Measurements from ENCODE around the gene HUS1B.
"Not testable (repeated sequence)": the region's sequence is repeated elsewhere in the genome, so short reads cannot be mapped to it uniquely, and the experiment has no call there.

Gene HUS1B

GRCh38 chr6:656460-657252 is at the start of gene HUS1B:
Gene HUS1B, minus strand, starts transcription at chr6:657100. Its CDS starts 156 bp downstream, at chr6:656944.
- peaks cover 9% of the 10 kb centered on the region for H3K36me3 ChIP-seq (ENCODE audit: insufficient read depth, low read length)
- no peak within 1 kb of the TSS for H3K4me3 ChIP-seq (ENCODE audit: low read length)

GRCh38 chr6:706146-706545 is 49.2 kb upstream of the HUS1B start:
- Histone ChIP-seq H3K4me3 (ENCODE audit: low read length) (no peak overlapping the region), H3K4me1 (ENCODE audit: insufficient read depth, low read length) (peaks cover 14% of the 10 kb centered on the region), H3K36me3 (ENCODE audit: insufficient read depth, low read length) (no peaks in the 10 kb centered on the region), H2AFZ (ENCODE audit: low read depth, low read length) (no peak overlapping the region), H3K27me3 (ENCODE audit: insufficient read depth, low read length) (no peaks in the 10 kb centered on the region), H3K9me3 (ENCODE audit: low read length) (no peaks in the 10 kb centered on the region)

More at GRCh38 chr6:656460-657252, at the start of gene HUS1B:
- no peaks in the 10 kb centered on the region for H3K27me3 ChIP-seq (ENCODE audit: insufficient read depth, low read length)
- no peaks in the 10 kb centered on the region for H3K4me1 ChIP-seq (ENCODE audit: insufficient read depth, low read length)
- peaks cover 12% of the 10 kb centered on the region for H3K9me3 ChIP-seq (ENCODE audit: low read length)
- no peak within 1 kb of the TSS for H2AFZ ChIP-seq (ENCODE audit: low read depth, low read length)

GRCh38 chr6:705047-705446 is 48.1 kb upstream of the HUS1B start:
- no peaks in the 10 kb centered on the region for H3K27me3 ChIP-seq (ENCODE audit: insufficient read depth, low read length)
- peaks cover 10% of the 10 kb centered on the region for H3K4me1 ChIP-seq (ENCODE audit: insufficient read depth, low read length)
- no peaks in the 10 kb centered on the region for H3K36me3 ChIP-seq (ENCODE audit: insufficient read depth, low read length)
- H3K9me3 ChIP-seq (ENCODE audit: low read length), result no peaks in the 10 kb centered on the region
- no peak overlapping the region for H3K4me3 ChIP-seq (ENCODE audit: low read length)
- H2AFZ ChIP-seq (ENCODE audit: low read depth, low read length), result no peak overlapping the region

- H2AFZ ChIP-seq (ENCODE audit: low read depth, low read length), result no peak overlapping the region
Measured at GRCh38 chr6:704046-704445, 47.1 kb upstream of the HUS1B start.

GRCh38 chr6:703552-703951 is 46.7 kb upstream of the HUS1B start:
- H3K36me3 ChIP-seq (ENCODE audit: insufficient read depth, low read length), result no peaks in the 10 kb centered on the region
- H3K4me1 ChIP-seq (ENCODE audit: insufficient read depth, low read length), result peaks cover 8% of the 10 kb centered on the region
- H3K9me3 ChIP-seq (ENCODE audit: low read length), result no peaks in the 10 kb centered on the region
- no peaks in the 10 kb centered on the region for H3K27me3 ChIP-seq (ENCODE audit: insufficient read depth, low read length)
- H2AFZ ChIP-seq (ENCODE audit: low read depth, low read length), result no peak overlapping the region
- H3K4me3 ChIP-seq (ENCODE audit: low read length), result no peak overlapping the region

More at GRCh38 chr6:704046-704445, 47.1 kb upstream of the HUS1B start:
- H3K27me3 ChIP-seq (ENCODE audit: insufficient read depth, low read length), result no peaks in the 10 kb centered on the region
- no peaks in the 10 kb centered on the region for H3K9me3 ChIP-seq (ENCODE audit: low read length)
- H3K4me1 ChIP-seq (ENCODE audit: insufficient read depth, low read length), result peaks cover 8% of the 10 kb centered on the region
- no peak overlapping the region for H3K4me3 ChIP-seq (ENCODE audit: low read length)
- no peaks in the 10 kb centered on the region for H3K36me3 ChIP-seq (ENCODE audit: insufficient read depth, low read length)

GRCh38 chr6:701700-702479 is 45.0 kb upstream of the HUS1B start:
- Histone ChIP-seq H3K27me3 (ENCODE audit: insufficient read depth, low read length) (no peaks in the 10 kb centered on the region), H3K36me3 (ENCODE audit: insufficient read depth, low read length) (no peaks in the 10 kb centered on the region), H3K9me3 (ENCODE audit: low read length) (no peaks in the 10 kb centered on the region), H3K4me3 (ENCODE audit: low read length) (no peak overlapping the region), H2AFZ (ENCODE audit: low read depth, low read length) (no peak overlapping the region), H3K4me1 (ENCODE audit: insufficient read depth, low read length) (peaks cover 8% of the 10 kb centered on the region)

GRCh38 chr6:701215-701614 is 44.3 kb upstream of the HUS1B start:
- Histone ChIP-seq H2AFZ (ENCODE audit: low read depth, low read length) (no peak overlapping the region), H3K4me1 (ENCODE audit: insufficient read depth, low read length) (peaks cover 8% of the 10 kb centered on the region), H3K27me3 (ENCODE audit: insufficient read depth, low read length) (no peaks in the 10 kb centered on the region), H3K36me3 (ENCODE audit: insufficient read depth, low read length) (no peaks in the 10 kb centered on the region), H3K4me3 (ENCODE audit: low read length) (no peak overlapping the region), H3K9me3 (ENCODE audit: low read length) (no peaks in the 10 kb centered on the region)

- Histone ChIP-seq H3K4me1 (ENCODE audit: insufficient read depth, low read length) (peaks cover 8% of the 10 kb centered on the region), H2AFZ (ENCODE audit: low read depth, low read length) (no peak overlapping the region), H3K9me3 (ENCODE audit: low read length) (no peaks in the 10 kb centered on the region), H3K27me3 (ENCODE audit: insufficient read depth, low read length) (no peaks in the 10 kb centered on the region), H3K4me3 (ENCODE audit: low read length) (no peak overlapping the region), H3K36me3 (ENCODE audit: insufficient read depth, low read length) (no peaks in the 10 kb centered on the region)
Measured at GRCh38 chr6:700490-700889, 43.6 kb upstream of the HUS1B start.

- no peak overlapping the region for H2AFZ ChIP-seq (ENCODE audit: low read depth, low read length)
- no peaks in the 10 kb centered on the region for H3K36me3 ChIP-seq (ENCODE audit: insufficient read depth, low read length)
- peaks cover 8% of the 10 kb centered on the region for H3K4me1 ChIP-seq (ENCODE audit: insufficient read depth, low read length)
- H3K4me3 ChIP-seq (ENCODE audit: low read length), result no peak overlapping the region
- no peaks in the 10 kb centered on the region for H3K27me3 ChIP-seq (ENCODE audit: insufficient read depth, low read length)
- H3K9me3 ChIP-seq (ENCODE audit: low read length), result no peaks in the 10 kb centered on the region
Measured at GRCh38 chr6:699319-699718, 42.4 kb upstream of the HUS1B start.

- H3K4me3 ChIP-seq (ENCODE audit: low read length); H2AFZ ChIP-seq (ENCODE audit: low read depth, low read length); H3K27me3 ChIP-seq (ENCODE audit: insufficient read depth, low read length); H3K9me3 ChIP-seq (ENCODE audit: low read length); H3K36me3 ChIP-seq (ENCODE audit: insufficient read depth, low read length): not testable (repeated sequence)
- peaks cover 11% of the 10 kb centered on the region for H3K4me1 ChIP-seq (ENCODE audit: insufficient read depth, low read length)
Measured at GRCh38 chr6:694431-695126, 37.7 kb upstream of the HUS1B start.

- H3K27me3 ChIP-seq (ENCODE audit: insufficient read depth, low read length), result no peaks in the 10 kb centered on the region
- H3K36me3 ChIP-seq (ENCODE audit: insufficient read depth, low read length), result no peaks in the 10 kb centered on the region
- H3K4me3 ChIP-seq (ENCODE audit: low read length), result peak overlapping the region; percentile 72
- peak overlapping the region; percentile 39 for H2AFZ ChIP-seq (ENCODE audit: low read depth, low read length)
- H3K9me3 ChIP-seq (ENCODE audit: low read length), result no peaks in the 10 kb centered on the region
- peaks cover 11% of the 10 kb centered on the region for H3K4me1 ChIP-seq (ENCODE audit: insufficient read depth, low read length)
Measured at GRCh38 chr6:693723-694009, 36.8 kb upstream of the HUS1B start.

GRCh38 chr6:692858-693722 is 36.2 kb upstream of the HUS1B start, which contains the start of gene EXOC2:
Gene EXOC2, minus strand, starts transcription at chr6:693139. Its CDS starts 55,321 bp downstream, at chr6:637818.
- H3K4me3 ChIP-seq (ENCODE audit: low read length), result peak within 1 kb of the TSS; percentile 72
- peaks cover 3% of the 10 kb centered on the region for H3K36me3 ChIP-seq (ENCODE audit: insufficient read depth, low read length)
- H2AFZ ChIP-seq (ENCODE audit: low read depth, low read length), result peak within 1 kb of the TSS; percentile 39
- H3K27me3 ChIP-seq (ENCODE audit: insufficient read depth, low read length), result no peaks in the 10 kb centered on the region
- no peaks in the 10 kb centered on the region for H3K9me3 ChIP-seq (ENCODE audit: low read length)
- H3K4me1 ChIP-seq (ENCODE audit: insufficient read depth, low read length), result peaks cover 11% of the 10 kb centered on the region
